Activated T-helper 1 cell treated with anti-CD3 and anti-CD28 coated beads, Interleukin-2, amount 50 U/mL, for 16 hours (primary cell): ENCODE data around the gene BCAP29.
"Not testable (repeated sequence)": the region's sequence is repeated elsewhere in the genome, so short reads cannot be mapped to it uniquely, and the experiment has no call there.

Source experiments
- DNase-seq, 2 donors: peaks; one replicate each; pipeline ENCODE4 v3.0.0-alpha.2; 2020; ENCODE audit warnings: low read depth in 1 of 2, low spot score in 1 of 2

Gene BCAP29

GRCh38 chr7:107579885-107580715 lies at the start of gene BCAP29:
BCAP29 (plus strand) TSS chr7:107580246; CDS start chr7:107580773, 527 bp downstream.
- peak; percentile 24 to 58 for DNase-seq

- no peak for DNase-seq
Measured at GRCh38 chr7:107530751-107531150, 49.3 kb upstream of the BCAP29 start.

- DNase-seq: no peak
Measured at GRCh38 chr7:107534139-107534538, 45.9 kb upstream of the BCAP29 start.

GRCh38 chr7:107537228-107537627 lies 42.8 kb upstream of the BCAP29 start:
- not testable (repeated sequence) for DNase-seq

- DNase-seq: no peak
Measured at GRCh38 chr7:107538001-107538400, 42.0 kb upstream of the BCAP29 start.

GRCh38 chr7:107543338-107543993 lies 36.6 kb upstream of the BCAP29 start:
- no peak for DNase-seq

- no peak for DNase-seq
Measured at GRCh38 chr7:107544848-107545591, 35.0 kb upstream of the BCAP29 start.

GRCh38 chr7:107551936-107552335 lies 28.1 kb upstream of the BCAP29 start:
- no peak for DNase-seq

- no peak for DNase-seq
Measured at GRCh38 chr7:107555893-107556292, 24.2 kb upstream of the BCAP29 start.

- no peak for DNase-seq
Measured at GRCh38 chr7:107559864-107560263, 20.2 kb upstream of the BCAP29 start.

- DNase-seq: no peak
Measured at GRCh38 chr7:107560898-107561516, 19.0 kb upstream of the BCAP29 start.

- DNase-seq: no peak
Measured at GRCh38 chr7:107563081-107563774, 16.8 kb upstream of the BCAP29 start.

GRCh38 chr7:107563775-107564552 lies 16.1 kb upstream of the BCAP29 start, which contains the start of the genes COG5 and DUS4L:
COG5 (minus strand) TSS chr7:107563920; CDS start chr7:107563896, 24 bp downstream.
DUS4L (plus strand) TSS chr7:107563971; CDS start chr7:107567071, 3,100 bp downstream.
- DNase-seq: peak; percentile 63 to 70

- no peak for DNase-seq
Measured at GRCh38 chr7:107564553-107565298, 15.3 kb upstream of the BCAP29 start.

- DNase-seq: no peak
Measured at GRCh38 chr7:107570298-107570697, 9.7 kb upstream of the BCAP29 start.

GRCh38 chr7:107573537-107573936 lies 6.5 kb upstream of the BCAP29 start:
- no peak for DNase-seq

- no peak for DNase-seq
Measured at GRCh38 chr7:107579554-107579884, 527 bp upstream of the BCAP29 start.

- DNase-seq: no peak
Measured at GRCh38 chr7:107580716-107581383, 804 bp downstream of the BCAP29 start.
